OCI-LY7 (cell line): ENCODE data around the gene TRAF2.

Source experiments
- EZH2phosphoT487 ChIP-seq: fragments of 200-600 bp; sonication (generic); IDR thresholded peaks from 2 replicates; pipeline ENCODE4 v1.6.1; 2018; ENCODE audit warnings: low read depth, borderline replicate concordance, mild to moderate bottlenecking, mixed run types, antibody characterized with exemption, low read length, moderate library complexity, mixed read lengths
- TF ChIP-seq, protein P1 (sequence below): fragments of 200-600 bp; sonication (generic); conservative IDR thresholded peaks from 2 replicates; pipeline ENCODE4 v1.5.1; 2014; ENCODE audit warnings: mild to moderate bottlenecking, antibody characterized with exemption, low read length, moderate library complexity, mixed read lengths

DNA sequence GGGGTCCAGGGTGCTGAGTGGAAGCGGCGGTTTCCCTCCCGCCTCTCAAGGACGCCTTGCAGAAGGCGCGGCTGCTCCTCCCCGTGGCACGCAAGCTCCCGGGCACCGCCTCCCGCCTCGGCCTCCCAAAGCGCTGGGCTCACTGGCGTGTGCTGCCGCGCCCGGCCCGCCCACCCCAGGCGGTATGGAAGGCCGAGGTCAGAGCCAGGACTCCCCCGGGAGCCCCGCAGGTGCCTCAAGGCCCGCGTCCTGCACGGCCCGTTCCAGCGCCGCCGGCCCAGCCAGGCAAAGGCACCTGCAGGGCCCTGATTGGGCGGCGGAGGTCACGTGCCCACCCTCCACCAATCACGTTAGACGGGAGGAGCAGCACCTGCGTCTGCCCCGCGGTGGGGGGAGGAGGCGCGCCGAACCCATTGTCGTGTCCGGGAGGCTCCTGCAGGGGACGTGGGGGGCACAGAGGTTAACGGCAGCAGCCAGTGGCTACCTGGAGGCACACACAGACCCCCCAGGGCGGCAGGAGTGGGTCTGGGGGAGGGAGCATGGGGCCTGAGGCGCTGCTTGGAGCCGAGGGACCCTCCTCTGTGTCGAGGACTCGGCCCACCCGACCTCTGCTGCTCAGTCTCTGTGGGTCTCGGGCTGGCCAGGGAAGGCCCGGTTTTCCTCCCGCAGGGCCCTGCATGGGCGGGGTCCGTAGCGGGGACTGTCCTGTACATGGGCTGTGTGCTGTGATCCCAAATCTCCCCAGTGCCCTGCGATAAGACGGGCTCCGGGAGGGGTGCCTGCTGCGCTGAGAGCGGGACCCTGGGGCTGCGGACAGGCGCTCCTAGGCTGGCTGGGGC, 63.7 kb downstream of the TRAF2 start:
- TF ChIP-seq, protein P1, sequence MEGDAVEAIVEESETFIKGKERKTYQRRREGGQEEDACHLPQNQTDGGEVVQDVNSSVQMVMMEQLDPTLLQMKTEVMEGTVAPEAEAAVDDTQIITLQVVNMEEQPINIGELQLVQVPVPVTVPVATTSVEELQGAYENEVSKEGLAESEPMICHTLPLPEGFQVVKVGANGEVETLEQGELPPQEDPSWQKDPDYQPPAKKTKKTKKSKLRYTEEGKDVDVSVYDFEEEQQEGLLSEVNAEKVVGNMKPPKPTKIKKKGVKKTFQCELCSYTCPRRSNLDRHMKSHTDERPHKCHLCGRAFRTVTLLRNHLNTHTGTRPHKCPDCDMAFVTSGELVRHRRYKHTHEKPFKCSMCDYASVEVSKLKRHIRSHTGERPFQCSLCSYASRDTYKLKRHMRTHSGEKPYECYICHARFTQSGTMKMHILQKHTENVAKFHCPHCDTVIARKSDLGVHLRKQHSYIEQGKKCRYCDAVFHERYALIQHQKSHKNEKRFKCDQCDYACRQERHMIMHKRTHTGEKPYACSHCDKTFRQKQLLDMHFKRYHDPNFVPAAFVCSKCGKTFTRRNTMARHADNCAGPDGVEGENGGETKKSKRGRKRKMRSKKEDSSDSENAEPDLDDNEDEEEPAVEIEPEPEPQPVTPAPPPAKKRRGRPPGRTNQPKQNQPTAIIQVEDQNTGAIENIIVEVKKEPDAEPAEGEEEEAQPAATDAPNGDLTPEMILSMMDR: peak; percentile 25; the same call in 1 of the 2 replicates
- TF ChIP-seq EZH2phosphoT487: no peak
